PFSK-1 (cell line): ENCODE data around the gene TREML1.

Experiments used
- POLR2AphosphoS5 ChIP-seq: IDR thresholded peaks from 2 replicates; pipeline ENCODE4 v1.6.1; 2012; ENCODE audit warnings: low read depth, mild to moderate bottlenecking, control low read depth, low read length, moderate library complexity
- SIN3A ChIP-seq: IDR thresholded peaks from 2 replicates; pipeline ENCODE4 v1.6.1; 2012; ENCODE audit warnings: mild to moderate bottlenecking, low read length, moderate library complexity, borderline replicate concordance; ENCODE audit not compliant: insufficient read depth
- TF ChIP-seq, protein P1 (sequence below), 2 experiments: IDR thresholded peaks; 2 replicates each; pipeline versions ENCODE4 v1.6.1 to v1.8.0; 2011 to 2012; ENCODE audit warnings: low read depth in 2 of 2, low read length in 2 of 2, control low read depth in 1 of 2, inconsistent platforms in 1 of 2, mild to moderate bottlenecking in 1 of 2, moderate library complexity in 1 of 2; ENCODE audit not compliant: insufficient read depth in 1 of 2

DNA sequence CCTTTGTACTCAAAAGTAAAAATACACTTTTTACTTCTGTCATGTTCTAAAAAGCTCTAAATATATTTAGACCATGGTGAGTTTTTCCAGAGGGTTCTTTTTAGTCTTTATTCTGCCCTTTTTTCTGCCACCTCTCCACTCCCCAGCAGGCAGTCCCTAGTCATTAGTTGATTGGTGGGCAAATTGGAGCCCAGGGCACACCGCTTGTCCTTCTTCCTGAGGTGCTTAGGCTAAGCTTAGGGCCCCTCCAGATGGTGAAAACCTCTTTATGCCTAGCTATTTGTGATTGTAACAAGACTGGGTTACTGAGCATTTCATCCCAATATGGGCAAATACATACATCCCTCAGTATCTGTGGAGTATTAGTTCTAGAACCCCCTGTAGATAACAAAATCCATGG lies 6.2 kb downstream of the TREML1 start:
- TF ChIP-seq, protein P1, sequence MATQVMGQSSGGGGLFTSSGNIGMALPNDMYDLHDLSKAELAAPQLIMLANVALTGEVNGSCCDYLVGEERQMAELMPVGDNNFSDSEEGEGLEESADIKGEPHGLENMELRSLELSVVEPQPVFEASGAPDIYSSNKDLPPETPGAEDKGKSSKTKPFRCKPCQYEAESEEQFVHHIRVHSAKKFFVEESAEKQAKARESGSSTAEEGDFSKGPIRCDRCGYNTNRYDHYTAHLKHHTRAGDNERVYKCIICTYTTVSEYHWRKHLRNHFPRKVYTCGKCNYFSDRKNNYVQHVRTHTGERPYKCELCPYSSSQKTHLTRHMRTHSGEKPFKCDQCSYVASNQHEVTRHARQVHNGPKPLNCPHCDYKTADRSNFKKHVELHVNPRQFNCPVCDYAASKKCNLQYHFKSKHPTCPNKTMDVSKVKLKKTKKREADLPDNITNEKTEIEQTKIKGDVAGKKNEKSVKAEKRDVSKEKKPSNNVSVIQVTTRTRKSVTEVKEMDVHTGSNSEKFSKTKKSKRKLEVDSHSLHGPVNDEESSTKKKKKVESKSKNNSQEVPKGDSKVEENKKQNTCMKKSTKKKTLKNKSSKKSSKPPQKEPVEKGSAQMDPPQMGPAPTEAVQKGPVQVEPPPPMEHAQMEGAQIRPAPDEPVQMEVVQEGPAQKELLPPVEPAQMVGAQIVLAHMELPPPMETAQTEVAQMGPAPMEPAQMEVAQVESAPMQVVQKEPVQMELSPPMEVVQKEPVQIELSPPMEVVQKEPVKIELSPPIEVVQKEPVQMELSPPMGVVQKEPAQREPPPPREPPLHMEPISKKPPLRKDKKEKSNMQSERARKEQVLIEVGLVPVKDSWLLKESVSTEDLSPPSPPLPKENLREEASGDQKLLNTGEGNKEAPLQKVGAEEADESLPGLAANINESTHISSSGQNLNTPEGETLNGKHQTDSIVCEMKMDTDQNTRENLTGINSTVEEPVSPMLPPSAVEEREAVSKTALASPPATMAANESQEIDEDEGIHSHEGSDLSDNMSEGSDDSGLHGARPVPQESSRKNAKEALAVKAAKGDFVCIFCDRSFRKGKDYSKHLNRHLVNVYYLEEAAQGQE (IDR thresholded peaks at IDR 0.05; ENCODE audit: insufficient read depth in 1 of 2, low read depth in 2 of 2, low read length in 2 of 2): no peak
- TF ChIP-seq SIN3A: no peak
- no peak for TF ChIP-seq POLR2AphosphoS5
